CD14-positive monocyte (primary cell): ENCODE measurements around the gene CLEC17A. TPM values are rescaled to one million over a fixed set of nuclear protein-coding genes. Genes with fewer than 3 reads are reported as not detected.

Experiments used
- DNase-seq, 3 donors: peaks; one replicate each; pipeline ENCODE4 v3.0.0-alpha.2; 2011 to 2022
- H2AFZ ChIP-seq: 2 replicates; pipeline ENCODE4 v1.6.0; 2012; ENCODE audit warnings: mild to moderate bottlenecking, low read depth, low read length, inconsistent platforms; ENCODE audit not compliant: insufficient read depth, poor library complexity, severe bottlenecking
- H3K27ac ChIP-seq, 2 donors: 1 replicate in 1 of 2; 2 replicates in 1 of 2; pipeline ENCODE4 v1.5.1; 2012 to 2013; ENCODE audit warnings: low read length in 2 of 2, control low read depth in 1 of 2, inconsistent platforms in 1 of 2, low read depth in 1 of 2, mild to moderate bottlenecking in 1 of 2
- H3K27me3 ChIP-seq, 2 donors: one replicate each; pipeline versions ENCODE4 v1.6.0 to v1.6.1; 2011 to 2013; ENCODE audit warnings: low read length in 2 of 2; ENCODE audit not compliant: control insufficient read depth in 2 of 2, insufficient read depth in 2 of 2
- H3K36me3 ChIP-seq, 2 donors: replicated peaks in 1 of 2; 1 replicate in 1 of 2; 2 replicates in 1 of 2; pipeline versions ENCODE4 v1.5.1 to v1.6.1; 2012 to 2013; ENCODE audit warnings: low read length in 2 of 2, control low read depth in 1 of 2, inconsistent platforms in 1 of 2, mild to moderate bottlenecking in 1 of 2; ENCODE audit not compliant: insufficient read depth in 2 of 2, control insufficient read depth in 1 of 2
- H3K4me1 ChIP-seq, 2 donors: 1 replicate in 1 of 2; 2 replicates in 1 of 2; pipeline versions ENCODE4 v1.5.1 to v1.6.1; 2012 to 2013; ENCODE audit warnings: low read length in 2 of 2, control low read depth in 1 of 2, inconsistent platforms in 1 of 2, mild to moderate bottlenecking in 1 of 2, moderate library complexity in 1 of 2; ENCODE audit not compliant: insufficient read depth in 2 of 2, control insufficient read depth in 1 of 2
- H3K4me2 ChIP-seq: replicated peaks from 2 replicates; pipeline ENCODE3; 2012; ENCODE audit warnings: low read length, moderate library complexity, mild to moderate bottlenecking; ENCODE audit not compliant: poor library complexity, severe bottlenecking; ENCODE audit errors: extremely low read depth
- H3K4me3 ChIP-seq, 3 experiments: fragments of 200-600 bp in 1 of 3; sonication (generic) in 1 of 3; replicated peaks in 1 of 3; 1 replicate in 2 of 3; 2 replicates in 1 of 3; pipeline ENCODE4 v1.5.1; 2011 to 2013; ENCODE audit warnings: low read length in 3 of 3, mild to moderate bottlenecking in 3 of 3, control low read depth in 2 of 3, low read depth in 2 of 3, inconsistent platforms in 1 of 3, moderate library complexity in 1 of 3
- H3K79me2 ChIP-seq: 2 replicates; pipeline ENCODE4 v1.6.0; 2012; ENCODE audit warnings: mild to moderate bottlenecking, control low read depth, inconsistent platforms, low read length, moderate library complexity; ENCODE audit not compliant: insufficient read depth
- H3K9ac ChIP-seq: 2 replicates; pipeline ENCODE4 v1.6.0; 2017; ENCODE audit warnings: low read length, mild to moderate bottlenecking; ENCODE audit not compliant: insufficient read depth, poor library complexity, severe bottlenecking
- H3K9me3 ChIP-seq, 2 donors: replicated peaks in 1 of 2; 1 replicate in 1 of 2; 2 replicates in 1 of 2; pipeline versions ENCODE4 v1.5.1 to v1.6.1; 2012 to 2013; ENCODE audit warnings: low read length in 2 of 2, control low read depth in 1 of 2; ENCODE audit not compliant: control insufficient read depth in 1 of 2, insufficient read depth in 1 of 2
- H4K20me1 ChIP-seq: 2 replicates; pipeline ENCODE4 v1.6.0; 2012; ENCODE audit warnings: mild to moderate bottlenecking, low read length, control low read depth, moderate library complexity; ENCODE audit not compliant: insufficient read depth
- H3K27ac Mint-ChIP-seq, 7 donors: one replicate each; pipeline ENCODE4 v1.8.0; 2020; ENCODE audit warnings: mild to moderate bottlenecking in 7 of 7, mixed read lengths in 7 of 7, moderate library complexity in 6 of 7, inconsistent platforms in 2 of 7
- H3K27me3 Mint-ChIP-seq, 3 donors: one replicate each; pipeline ENCODE4 v1.8.0; 2021 to 2022; ENCODE audit warnings: low read depth in 3 of 3, mild to moderate bottlenecking in 3 of 3, mixed read lengths in 3 of 3, moderate library complexity in 3 of 3, inconsistent platforms in 1 of 3
- H3K36me3 Mint-ChIP-seq, 2 donors: one replicate each; pipeline ENCODE4 v1.8.0; 2020; ENCODE audit warnings: mixed read lengths in 2 of 2, inconsistent platforms in 1 of 2, mild to moderate bottlenecking in 1 of 2
- H3K4me1 Mint-ChIP-seq: one replicate; pipeline ENCODE4 v1.8.0; 2020; ENCODE audit warnings: mild to moderate bottlenecking, mixed read lengths
- H3K4me3 Mint-ChIP-seq, 2 donors: one replicate each; pipeline ENCODE4 v1.8.0; 2020; ENCODE audit warnings: mild to moderate bottlenecking in 2 of 2, mixed read lengths in 2 of 2, moderate library complexity in 1 of 2
- H3K9me3 Mint-ChIP-seq, 7 donors: one replicate each; pipeline ENCODE4 v1.8.0; 2020 to 2022; ENCODE audit warnings: mixed read lengths in 7 of 7, mild to moderate bottlenecking in 6 of 7, moderate library complexity in 6 of 7, inconsistent platforms in 2 of 7
- WGBS: methylation state at CpG from one replicate; pipeline ENCODE4 v1.1.5; 2013; ENCODE audit warnings: missing lambda C conversion rate; ENCODE audit not compliant: insufficient coverage; 5-methylcytosine and 5-hydroxymethylcytosine counted together
- intact Hi-C, 2 donors: fragments of 100-400 bp; cut with micrococcal nuclease; formaldehyde crosslinking; loops; one replicate each; pipeline versions ENCODE4 v1.15.0 to v1.15.1; 2023
- polyA plus RNA-seq, 3 donors: library from polyadenylated mRNA; depleted of rRNA in 1 of 3; unstranded in 2 of 3; stranded (reverse) in 1 of 3; fragments of 300-500 nt in 2 of 3; fragments of >200 nt in 1 of 3; fragmentation: Illumina TruSeq in 2 of 3; gene quantifications; 1 replicate in 2 of 3; 2 replicates in 1 of 3; pipeline ENCODE4 v1.2.3, GENCODE V29; 2012 to 2021
- TF ChIP-seq, protein P1 (sequence below): fragments of 200-600 bp; IDR thresholded peaks from one replicate; pipeline ENCODE4 v1.8.0; 2022; ENCODE audit warnings: antibody characterized with exemption, mild to moderate bottlenecking

The CLEC17A gene
- polyA plus RNA-seq, 3 donors = 0.62 to 3.4 (median 2.6) TPM

DNA sequence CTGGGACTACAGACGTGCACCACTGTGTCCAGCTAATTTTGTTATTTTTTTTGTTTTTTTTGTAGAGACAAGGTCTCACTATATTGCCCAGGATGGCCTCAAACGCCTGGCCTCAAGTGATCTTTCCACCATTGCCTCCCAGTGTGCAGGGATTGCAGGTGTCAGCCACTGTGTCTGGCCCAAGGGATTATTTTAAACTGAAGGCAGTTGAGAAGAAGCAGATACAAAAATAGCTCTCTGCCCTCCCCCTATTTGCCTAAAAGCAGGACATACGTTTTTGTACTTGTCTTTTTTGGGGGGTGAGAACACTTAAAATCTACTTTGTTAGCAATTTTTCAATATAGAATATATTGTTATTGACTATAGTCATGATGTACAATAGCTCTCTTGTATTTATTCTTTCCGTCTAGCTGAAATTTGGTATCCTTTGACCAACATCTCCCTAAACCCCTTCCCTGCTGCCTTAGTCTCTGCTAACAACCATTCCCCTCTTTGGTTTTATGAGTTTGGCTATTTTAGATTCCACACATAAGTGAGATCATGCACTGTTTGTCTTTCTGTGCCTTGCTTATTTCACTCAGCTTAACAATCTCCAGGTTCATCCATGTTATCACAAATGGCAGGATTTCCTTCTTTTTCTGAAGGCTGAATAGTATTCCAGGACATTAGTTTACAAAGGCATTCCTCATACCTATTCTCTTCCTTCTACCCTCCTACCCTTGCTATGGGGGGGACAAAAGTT is 56.8 kb downstream of the CLEC17A start:
- Histone ChIP-seq H4K20me1 (no peaks in the 10 kb centered on the region), H3K27ac (no peak overlapping the region), H3K36me3 (peaks cover 8 to 73% of the 10 kb centered on the region in 2 donors), H3K27me3 (no peaks in the 10 kb centered on the region), H3K9me3 (peaks cover 15 to 27% of the 10 kb centered on the region in 2 donors), H3K4me3 (no peak overlapping the region), H3K4me2 (no peak overlapping the region), H3K9ac (no peak overlapping the region), H2AFZ (no peak overlapping the region), H3K4me1 (no peaks in the 10 kb centered on the region), H3K79me2 (no peaks in the 10 kb centered on the region)
- TF ChIP-seq, protein P1, sequence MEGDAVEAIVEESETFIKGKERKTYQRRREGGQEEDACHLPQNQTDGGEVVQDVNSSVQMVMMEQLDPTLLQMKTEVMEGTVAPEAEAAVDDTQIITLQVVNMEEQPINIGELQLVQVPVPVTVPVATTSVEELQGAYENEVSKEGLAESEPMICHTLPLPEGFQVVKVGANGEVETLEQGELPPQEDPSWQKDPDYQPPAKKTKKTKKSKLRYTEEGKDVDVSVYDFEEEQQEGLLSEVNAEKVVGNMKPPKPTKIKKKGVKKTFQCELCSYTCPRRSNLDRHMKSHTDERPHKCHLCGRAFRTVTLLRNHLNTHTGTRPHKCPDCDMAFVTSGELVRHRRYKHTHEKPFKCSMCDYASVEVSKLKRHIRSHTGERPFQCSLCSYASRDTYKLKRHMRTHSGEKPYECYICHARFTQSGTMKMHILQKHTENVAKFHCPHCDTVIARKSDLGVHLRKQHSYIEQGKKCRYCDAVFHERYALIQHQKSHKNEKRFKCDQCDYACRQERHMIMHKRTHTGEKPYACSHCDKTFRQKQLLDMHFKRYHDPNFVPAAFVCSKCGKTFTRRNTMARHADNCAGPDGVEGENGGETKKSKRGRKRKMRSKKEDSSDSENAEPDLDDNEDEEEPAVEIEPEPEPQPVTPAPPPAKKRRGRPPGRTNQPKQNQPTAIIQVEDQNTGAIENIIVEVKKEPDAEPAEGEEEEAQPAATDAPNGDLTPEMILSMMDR = no peak
- no CpG with 5 or more reads among the region's 4 CpGs for WGBS
- H3K27me3 Mint-ChIP-seq = peaks cover 5 to 9% (median 5%) of the 10 kb centered on the region in 3 donors
- no peak overlapping the region for H3K4me3 Mint-ChIP-seq
- no peak for DNase-seq
- H3K9me3 Mint-ChIP-seq = peaks cover 21 to 52% (median 40%) of the 10 kb centered on the region in 7 donors
- peaks cover 4% of the 10 kb centered on the region for H3K4me1 Mint-ChIP-seq
- no peak overlapping the region for H3K27ac Mint-ChIP-seq
- intact Hi-C loops = no loop called here
- peaks cover 56 to 94% of the 10 kb centered on the region in 2 donors for H3K36me3 Mint-ChIP-seq

DNA sequence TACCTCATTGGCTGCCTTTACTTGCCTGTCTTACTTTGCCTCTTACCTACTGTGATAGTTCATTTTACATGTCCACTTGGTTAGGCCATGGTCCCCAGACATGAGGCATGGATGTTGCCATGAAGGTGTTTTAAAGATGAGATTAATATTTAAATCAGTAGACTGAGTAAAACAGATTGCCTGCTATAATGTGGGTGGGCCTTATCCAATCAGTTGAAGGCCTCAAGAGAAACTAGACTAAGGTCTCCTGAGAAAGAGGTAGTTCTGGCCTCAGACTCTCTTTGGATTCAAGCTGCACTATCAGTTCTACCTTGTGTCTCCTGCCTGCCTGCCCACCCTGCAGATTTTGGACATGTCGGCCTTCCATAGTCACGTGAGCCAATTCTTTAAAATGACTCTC is 65.6 kb downstream of the CLEC17A start:
- DNase-seq = no peak
- H3K9me3 ChIP-seq = peaks cover 0 to 4% of the 10 kb centered on the region in 2 donors
- H2AFZ ChIP-seq = no peak overlapping the region
- H3K27me3 ChIP-seq = no peaks in the 10 kb centered on the region
- intact Hi-C loops = no loop called here
- Mint-ChIP-seq H3K27me3 (peaks cover 16 to 21% (median 20%) of the 10 kb centered on the region in 3 donors), H3K4me1 (peaks cover 2% of the 10 kb centered on the region), H3K36me3 (peaks cover 44 to 77% of the 10 kb centered on the region in 2 donors), H3K4me3 (no peak overlapping the region), H3K27ac (no peak overlapping the region), H3K9me3 (peaks cover 6 to 16% (median 11%) of the 10 kb centered on the region in 7 donors)
- no peaks in the 10 kb centered on the region for H3K79me2 ChIP-seq
- TF ChIP-seq, protein P1 = no peak
- H3K27ac ChIP-seq = no peak overlapping the region
- H3K9ac ChIP-seq = no peak overlapping the region
- H3K4me1 ChIP-seq = no peaks in the 10 kb centered on the region
- peaks cover 4 to 52% of the 10 kb centered on the region in 2 donors for H3K36me3 ChIP-seq
- H3K4me2 ChIP-seq = no peak overlapping the region
- WGBS = 100% methylated on average over 2 of the region's 2 CpGs
- no peak overlapping the region for H3K4me3 ChIP-seq
- H4K20me1 ChIP-seq = no peaks in the 10 kb centered on the region
